Endothelial cell of coronary artery (primary cell): ENCODE results near the gene BSPRY. TPM values are rescaled to one million over a fixed set of nuclear protein-coding genes. Genes with fewer than 3 reads are reported as not detected.

Experiments
- total RNA-seq: library from RNA; depleted of rRNA; stranded (reverse); fragments of >200 nt; gene quantifications from 2 replicates; pipeline ENCODE4 v1.2.3, GENCODE V29; 2014

Gene BSPRY
- total RNA-seq: not detected in 2 replicates

DNA sequence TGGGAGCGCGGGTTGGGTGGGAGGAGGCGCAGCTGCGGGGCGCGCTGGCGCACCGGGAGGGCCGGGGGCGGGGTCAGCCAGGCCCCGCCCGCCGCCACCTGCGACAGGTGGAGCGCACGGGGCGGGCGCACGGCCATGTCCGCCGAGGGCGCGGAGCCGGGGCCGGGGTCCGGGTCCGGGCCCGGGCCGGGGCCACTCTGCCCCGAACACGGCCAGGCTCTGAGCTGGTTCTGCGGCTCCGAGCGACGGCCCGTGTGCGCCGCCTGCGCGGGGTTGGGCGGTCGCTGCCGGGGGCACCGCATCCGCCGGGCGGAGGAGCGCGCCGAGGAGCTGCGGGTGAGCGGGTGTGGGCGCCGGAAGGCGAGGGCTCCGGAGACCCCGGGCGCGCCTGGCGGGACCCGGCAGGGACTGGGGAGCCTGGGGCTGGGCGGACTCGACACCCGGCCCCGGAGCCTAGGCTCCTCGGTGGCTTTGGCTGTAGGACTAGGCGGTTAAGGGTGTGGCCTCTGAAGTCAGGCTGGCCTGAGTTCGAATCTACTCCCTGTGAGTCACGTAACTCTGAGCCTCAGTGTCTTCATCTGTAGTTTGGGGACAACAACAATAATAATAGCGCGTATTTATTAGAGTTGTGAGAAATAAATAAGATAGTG is at the start of gene BSPRY:
Gene BSPRY (plus strand): TSS at position 97 of the 650 bp plus-strand sequence. CDS start 39 bp downstream, at position 136.

DNA sequence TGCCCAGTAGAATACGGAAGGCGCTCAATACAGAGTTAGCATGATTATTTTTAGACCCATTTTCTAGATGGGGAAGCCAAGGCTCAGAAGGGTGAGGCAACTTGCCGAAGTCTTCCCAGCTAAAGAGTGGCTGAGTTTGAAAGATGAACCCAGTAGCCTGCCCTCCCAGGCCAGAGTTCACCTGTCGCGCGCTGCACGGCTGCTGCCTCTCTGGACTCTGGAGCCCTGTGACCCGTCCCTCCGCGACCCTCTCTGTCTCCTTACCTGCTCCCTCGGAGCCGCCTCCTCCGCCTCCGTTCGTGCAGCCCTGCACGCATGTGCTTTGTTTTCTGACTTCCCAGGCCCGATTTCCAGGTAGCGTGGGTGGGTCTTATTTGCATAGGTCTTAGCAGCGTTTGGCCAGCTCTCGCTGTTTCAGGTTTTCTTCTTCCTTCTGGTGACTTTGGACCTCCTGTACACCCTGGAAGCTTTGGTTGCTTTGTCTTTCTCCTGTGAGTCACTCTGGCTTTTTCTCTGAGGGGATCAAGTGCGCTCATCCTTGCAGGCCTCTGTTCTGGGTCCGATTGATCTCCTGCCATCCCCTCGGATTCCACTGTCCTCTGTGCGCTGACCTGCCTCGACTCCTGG is 46.4 kb upstream of the BSPRY start, which contains the start of gene RNF183:
Gene RNF183 (minus strand): TSS at position 585 of the 627 bp plus-strand sequence. CDS start 5,192 bp downstream, outside the sequence.

DNA sequence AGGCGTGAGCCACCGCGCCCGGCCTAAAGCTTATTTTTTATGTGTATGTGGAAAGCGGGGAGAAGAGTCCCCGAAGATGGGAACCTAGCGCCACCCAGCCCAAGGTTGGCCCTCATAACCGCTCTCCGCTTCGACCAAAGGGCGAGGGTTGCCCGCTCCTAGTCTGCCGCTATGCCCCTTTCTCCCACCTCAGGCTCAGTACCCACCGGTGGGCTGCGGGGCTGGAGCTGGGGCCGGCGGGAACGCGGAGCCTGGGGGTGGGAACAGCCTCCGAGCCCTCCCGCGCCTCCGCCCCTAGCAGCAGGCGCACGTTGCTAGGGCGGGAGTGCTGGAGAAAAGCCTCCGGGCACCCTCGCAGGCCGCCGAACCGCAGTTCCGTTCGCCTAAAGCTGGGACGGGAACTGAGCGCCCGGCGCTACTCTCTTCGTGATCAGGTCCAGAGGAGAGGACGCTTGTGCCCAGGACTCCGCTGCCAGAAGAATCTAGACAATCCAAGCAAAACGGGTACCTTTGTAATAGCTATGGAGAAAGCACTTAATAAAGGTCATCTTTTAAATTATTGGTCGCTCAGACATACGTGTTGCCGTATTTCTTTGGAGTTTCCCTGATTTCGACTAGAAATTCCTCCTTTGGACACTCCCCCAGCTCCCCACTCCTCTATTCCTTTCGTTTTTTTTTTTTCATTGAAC is 9.2 kb upstream of the BSPRY start, which contains the start of gene WDR31:
Gene WDR31 (minus strand): TSS at position 265 of the 689 bp plus-strand sequence. CDS start 8,253 bp downstream, outside the sequence.

DNA sequence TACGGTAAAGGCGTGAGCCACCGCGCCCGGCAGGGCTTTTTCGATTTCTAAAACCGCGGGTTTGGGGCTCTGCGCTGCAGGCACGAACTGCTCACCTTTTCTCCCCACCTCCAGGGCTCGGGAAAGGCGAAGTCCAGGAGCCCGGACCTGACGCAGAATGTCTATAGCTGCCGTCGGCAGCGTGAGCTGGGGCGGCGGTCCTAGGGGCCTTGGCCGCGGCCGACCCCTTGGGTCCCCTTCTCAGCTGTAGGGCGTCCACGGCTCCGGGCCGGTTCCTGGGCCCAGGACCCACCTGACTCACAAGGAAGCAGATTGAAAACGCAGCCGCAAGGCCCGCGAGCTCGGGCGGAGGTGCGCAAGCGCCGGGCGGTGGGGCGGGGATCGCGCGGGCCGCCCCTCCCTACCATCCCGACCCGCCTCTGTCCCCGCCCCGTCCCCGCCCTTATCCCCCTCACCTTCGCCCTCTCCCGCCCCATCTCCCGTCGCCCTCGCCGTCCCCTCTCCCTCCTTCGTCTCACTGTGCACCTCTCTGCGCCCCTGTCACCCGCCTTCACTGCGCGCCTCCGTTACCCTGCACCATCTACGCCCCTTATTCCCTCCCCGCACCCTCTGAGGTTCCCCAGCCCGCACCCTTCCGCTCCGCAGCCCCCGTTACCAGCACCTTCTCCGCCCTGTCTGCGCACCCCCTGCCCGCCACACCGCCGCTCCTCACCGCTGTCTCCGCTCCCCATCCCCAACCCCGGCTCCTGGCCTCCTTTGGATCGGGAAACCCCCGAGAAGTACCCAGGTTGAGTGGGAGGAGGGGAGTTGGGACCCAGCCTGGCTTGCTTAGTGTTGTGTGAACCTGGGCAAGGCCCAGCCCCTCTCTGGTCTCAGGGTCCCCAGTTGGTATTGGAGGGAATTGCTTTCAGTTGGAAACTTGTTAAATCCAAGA is 27.6 kb downstream of the BSPRY start, which contains the start of gene HDHD3:
Gene HDHD3 (minus strand): TSS at position 353 of the 934 bp plus-strand sequence. CDS start 2,632 bp downstream, outside the sequence.

DNA sequence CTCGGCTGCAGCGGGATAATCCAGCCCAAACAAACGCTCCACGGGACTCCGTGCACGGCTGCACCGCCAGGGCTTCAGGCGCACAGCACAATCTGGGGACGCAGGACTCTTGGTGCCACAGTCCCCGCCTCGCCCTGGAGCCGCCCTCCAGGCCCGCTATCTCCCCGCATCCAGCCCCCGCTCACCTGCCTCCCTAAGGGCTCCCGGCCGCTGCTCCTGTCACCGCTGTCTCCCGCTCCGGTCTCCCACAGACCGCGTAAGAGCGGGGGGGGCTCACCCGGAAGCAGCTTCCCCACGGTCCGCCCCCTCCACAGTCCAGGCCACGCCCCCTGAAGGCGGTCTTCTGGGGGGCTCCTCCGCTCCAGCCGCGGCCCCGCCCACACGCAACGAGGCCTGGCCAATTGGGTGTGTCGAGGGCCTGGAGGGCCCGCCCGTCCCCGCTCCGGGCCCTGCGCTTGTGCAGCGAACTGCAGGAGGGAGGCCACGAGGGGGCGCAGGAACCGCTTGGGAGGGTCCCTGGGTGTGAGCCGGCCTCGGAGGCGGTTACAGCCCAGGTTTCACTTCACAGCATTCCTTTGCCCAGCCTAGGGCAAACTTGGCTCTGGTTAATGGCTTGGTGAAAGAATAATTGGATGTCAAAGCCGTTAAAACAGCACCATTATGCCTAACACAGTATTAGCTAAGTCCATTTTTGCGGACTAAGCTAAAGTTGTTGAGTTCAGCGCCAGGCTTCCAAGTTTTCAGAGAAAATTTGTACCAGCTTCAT is 51.9 kb downstream of the BSPRY start, which contains the start of gene ALAD:
Gene ALAD (minus strand): TSS at position 258 of the 766 bp plus-strand sequence. CDS start 7,725 bp downstream, outside the sequence.

DNA sequence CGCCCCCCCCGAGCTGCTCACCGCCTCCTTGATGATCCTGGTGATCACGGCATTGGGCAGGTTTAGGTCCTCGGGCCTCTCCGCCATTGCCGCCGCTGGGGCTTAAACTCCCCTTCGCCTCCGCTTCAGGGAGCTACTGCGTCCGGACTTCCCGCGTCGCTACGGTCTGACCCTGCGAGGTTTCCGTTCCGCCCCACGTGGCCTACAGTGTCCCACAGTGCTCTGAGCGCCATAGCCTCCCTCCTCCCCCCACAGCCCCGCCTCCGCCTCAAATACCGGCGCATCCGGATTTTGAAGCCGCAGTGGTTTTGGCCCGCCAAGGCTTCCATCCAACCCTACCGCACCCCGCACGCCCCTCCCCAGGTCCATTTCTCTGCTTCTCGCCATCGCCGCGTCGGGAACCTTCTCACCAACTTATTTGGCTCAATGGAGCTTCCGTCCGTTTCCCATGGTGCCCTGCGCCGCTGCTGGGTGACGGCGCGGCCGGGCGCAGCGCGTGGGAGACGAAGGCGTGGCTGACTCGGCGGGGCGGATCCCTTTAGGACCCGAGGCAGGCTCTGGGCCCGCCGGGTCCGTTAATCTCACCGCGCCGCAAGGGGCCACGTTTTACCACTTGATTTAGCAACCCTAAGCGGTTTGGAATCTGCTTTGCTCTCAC is 61.0 kb downstream of the BSPRY start, which contains the start of the genes C9orf43 and POLE3:
Gene C9orf43 (plus strand): TSS at position 541 of the 658 bp plus-strand sequence. CDS start 2,747 bp downstream, outside the sequence.
Gene POLE3 (minus strand): TSS at position 469 of the 658 bp plus-strand sequence. CDS start 382 bp downstream, at position 87.

Other genes with a start within 250 kb of the BSPRY start
- 4.3 and 5.0 TPM in 2 replicates for gene SLC31A2, start 198.5 kb upstream of the BSPRY start, total RNA-seq
- gene FKBP15, start 128.3 kb upstream of the BSPRY start, total RNA-seq: 15.6 and 19.1 TPM in 2 replicates
- 12.0 and 16.8 TPM in 2 replicates for gene SLC31A1, start 128.0 kb upstream of the BSPRY start, total RNA-seq
- gene CDC26, start 74.0 kb upstream of the BSPRY start, total RNA-seq: 45.0 and 53.3 TPM in 2 replicates
- 26.6 and 27.1 TPM in 2 replicates for gene PRPF4, start 73.9 kb upstream of the BSPRY start, total RNA-seq
- not detected in 2 replicates for gene RNF183, start 46.2 kb upstream of the BSPRY start, total RNA-seq
- gene WDR31, start 9.3 kb upstream of the BSPRY start, total RNA-seq: 0.54 and 0.75 TPM in 2 replicates
- 4.9 TPM in 2 replicates for gene HDHD3, start 27.4 kb downstream of the BSPRY start, total RNA-seq
- 14.1 and 21.0 TPM in 2 replicates for gene ALAD, start 51.7 kb downstream of the BSPRY start, total RNA-seq
- gene POLE3, start 61.1 kb downstream of the BSPRY start, total RNA-seq: 40.4 and 55.8 TPM in 2 replicates
- 0.09 and 0.36 TPM in 2 replicates for gene C9orf43, start 61.2 kb downstream of the BSPRY start, total RNA-seq
- 299 and 327 TPM in 2 replicates for gene RGS3, start 114.2 kb downstream of the BSPRY start, total RNA-seq